NCI-H446 (cell line): ENCODE data around the gene CMTM7.

Experiments
- DNase-seq, 2 experiments: peaks; one replicate each; lab custom pipeline; 2025; lab: John Stamatoyannopoulos, UW

The CMTM7 gene

GRCh38 chr3:32391643-32392535 is at the start of gene CMTM7:
CMTM7 (plus strand) TSS chr3:32391853; CDS start chr3:32391907, 54 bp downstream.
- DNase-seq = peak in 1 of 2 experiments; percentile 1

- DNase-seq = no peak
Measured at GRCh38 chr3:32347343-32348125, 44.1 kb upstream of the CMTM7 start.

DNA sequence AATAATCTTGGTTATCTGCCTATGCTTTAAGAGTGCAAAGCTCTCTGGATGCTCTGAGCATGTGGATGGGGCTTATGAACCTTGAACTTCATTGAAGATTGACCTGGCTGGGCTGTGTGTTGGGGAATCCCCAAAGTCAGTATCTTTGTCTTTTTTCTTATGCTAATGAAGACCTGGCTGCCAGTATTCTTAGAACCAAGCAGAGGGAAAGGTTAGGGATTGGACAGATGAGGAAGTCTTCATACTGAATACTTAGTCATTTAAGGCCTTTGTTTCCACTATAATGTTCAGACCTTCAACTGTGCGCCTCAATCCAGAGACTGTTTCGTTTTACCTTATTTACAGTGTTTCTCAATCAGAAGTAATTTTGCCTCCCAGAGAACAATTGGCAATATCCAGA is 42.5 kb upstream of the CMTM7 start:
- no peak for DNase-seq

- no peak for DNase-seq
Measured at GRCh38 chr3:32352563-32352962, 39.1 kb upstream of the CMTM7 start.

DNA sequence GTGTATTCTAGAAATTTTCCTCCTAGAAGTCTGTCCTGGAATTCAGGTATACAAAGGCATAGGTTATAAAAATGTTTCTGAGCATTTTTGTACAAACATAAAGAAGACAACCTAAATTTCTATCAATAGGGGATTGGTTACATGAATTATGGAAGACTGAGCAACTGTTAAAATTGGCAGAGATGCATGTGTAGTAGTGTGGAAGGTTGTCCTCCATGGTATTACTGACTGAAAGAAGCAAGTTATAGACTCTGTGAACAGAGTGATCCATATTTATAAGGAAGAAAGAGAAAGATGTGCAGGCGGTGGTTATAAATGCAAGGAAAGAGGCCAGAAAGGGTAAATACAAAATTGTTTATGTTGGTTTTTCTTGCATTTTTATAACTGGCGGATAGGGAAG is 38.3 kb upstream of the CMTM7 start:
- no peak for DNase-seq

- no peak for DNase-seq
Measured at GRCh38 chr3:32354362-32354778, 37.3 kb upstream of the CMTM7 start.

DNA sequence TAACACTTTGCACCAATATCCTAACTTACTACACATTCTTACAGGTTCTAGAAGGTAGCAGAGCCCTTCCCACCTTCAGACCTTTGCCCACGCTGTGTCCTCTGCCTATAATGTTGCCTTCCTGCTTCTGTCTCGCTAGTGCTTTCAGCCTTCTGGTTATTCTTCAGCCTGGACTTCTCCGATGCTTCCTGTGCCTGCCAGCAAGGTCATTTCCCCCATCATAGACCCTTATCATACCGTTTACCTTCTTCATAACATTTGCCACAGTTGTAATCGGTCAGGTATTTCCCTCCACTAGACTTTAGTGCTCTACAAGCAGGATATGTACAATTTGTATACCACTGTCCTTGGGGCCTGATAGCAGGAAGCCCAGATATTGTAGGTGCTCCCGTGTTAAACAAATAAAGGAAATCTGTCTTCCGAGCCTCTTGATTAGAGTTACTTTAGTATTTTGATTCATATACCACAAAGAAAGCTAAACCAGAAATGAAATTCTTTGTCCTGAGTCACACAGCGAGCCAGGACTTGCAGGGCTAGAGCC is 35.8 kb upstream of the CMTM7 start:
- no peak for DNase-seq

DNA sequence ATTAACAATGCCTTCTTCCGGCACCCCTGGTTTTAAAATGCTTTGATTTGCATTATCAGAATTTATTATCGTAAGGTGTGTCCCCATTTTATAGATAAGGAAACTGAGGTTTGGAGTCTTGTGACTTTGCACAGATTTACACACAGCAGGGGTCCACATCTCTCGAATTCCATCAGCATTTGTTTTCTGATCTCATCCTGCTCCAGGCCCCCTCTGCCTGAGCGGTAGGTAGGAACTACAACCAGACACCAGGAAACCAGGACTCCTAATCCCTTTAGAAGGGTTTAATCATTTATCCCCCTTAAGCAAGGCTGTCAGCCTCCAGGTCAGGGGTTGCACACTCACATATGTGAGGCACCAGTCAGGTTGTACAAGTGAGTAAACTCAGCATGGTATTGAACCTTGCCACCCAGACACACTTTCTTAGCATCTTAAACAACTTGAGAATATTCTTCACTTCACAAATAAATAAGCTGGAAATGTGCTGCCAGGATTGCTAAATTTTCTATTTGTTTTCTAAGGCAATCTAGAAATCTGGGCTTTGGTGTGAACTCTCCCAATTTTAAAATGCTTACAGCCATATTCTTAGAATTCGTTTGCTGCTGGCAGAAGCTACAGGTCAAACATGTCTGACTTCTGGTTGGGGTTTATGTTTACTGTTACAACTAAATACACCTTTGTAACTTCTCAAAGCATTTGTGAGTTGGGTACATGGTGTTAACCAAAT is 31.7 kb upstream of the CMTM7 start:
- DNase-seq = no peak

DNA sequence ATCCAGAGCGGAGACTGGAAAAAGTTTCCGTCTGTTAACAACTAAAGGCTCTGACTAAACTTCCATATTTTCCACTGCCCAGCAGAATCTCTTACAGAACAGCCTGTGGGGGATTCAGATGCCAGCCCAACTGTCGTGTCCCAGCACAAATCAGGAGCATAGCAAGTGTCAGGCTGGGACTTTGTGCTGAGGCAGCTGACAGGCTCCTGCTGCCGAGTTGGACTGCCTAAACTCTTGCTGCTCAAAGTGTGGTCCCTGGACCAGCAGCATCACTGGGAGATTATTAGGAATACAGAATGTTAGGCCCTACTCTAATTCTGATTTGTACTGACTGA is 31.2 kb upstream of the CMTM7 start:
- no peak for DNase-seq

DNA sequence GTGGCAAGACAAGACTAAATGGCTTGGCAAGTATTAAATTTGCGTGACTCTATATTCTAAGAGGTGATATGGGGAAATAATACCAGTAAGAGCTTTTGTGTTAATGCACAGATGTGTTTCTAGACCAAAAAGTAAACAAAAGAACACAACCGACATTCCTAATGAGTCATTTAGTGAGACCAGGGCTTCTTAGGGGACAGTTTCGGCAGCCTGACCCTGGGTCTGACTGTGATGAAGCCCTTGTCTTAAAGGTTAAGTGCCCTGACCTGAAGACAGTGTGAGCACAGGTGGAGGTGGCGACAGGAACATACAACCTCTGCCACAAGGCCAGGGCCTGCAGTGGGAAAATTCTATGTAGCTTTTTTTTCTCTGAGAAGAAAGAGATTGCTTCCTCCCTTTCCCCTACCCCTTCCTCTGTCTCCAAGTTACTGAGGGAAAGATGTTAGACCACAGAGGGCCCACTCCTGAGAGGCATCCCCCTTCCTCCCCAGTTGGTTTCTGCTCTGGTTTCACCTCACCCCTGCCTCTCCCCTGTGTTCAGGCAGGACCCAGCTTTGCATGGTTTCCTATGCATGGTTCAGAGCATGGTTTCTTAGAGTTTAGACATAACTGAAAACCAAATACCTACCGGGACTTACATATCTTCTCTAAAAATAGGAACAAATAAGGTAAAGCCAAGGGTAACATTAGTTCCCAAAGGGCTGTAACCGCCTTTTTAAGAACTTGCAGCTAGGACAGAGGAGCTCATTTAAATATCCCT is 24.8 kb upstream of the CMTM7 start:
- DNase-seq = no peak

DNA sequence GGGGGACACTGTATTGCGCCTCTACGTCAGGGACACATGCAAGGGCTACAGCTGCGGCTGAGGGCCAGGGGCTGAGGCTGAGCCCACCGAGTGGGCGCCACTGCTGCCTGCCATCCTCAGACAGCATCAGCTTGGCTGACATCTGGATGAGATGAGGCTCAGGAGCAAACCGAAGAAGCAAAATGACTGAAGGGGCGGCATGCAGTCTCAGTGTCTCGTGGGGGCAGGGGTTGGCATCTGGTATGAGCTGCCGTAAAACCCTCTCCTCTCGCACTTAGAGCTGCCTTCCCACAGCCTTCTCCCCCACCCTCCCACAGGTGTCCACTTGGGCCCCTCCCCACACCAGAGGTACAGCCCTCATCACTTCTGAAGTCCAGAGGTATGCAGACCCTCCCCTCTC is 24.2 kb upstream of the CMTM7 start:
- no peak for DNase-seq

DNA sequence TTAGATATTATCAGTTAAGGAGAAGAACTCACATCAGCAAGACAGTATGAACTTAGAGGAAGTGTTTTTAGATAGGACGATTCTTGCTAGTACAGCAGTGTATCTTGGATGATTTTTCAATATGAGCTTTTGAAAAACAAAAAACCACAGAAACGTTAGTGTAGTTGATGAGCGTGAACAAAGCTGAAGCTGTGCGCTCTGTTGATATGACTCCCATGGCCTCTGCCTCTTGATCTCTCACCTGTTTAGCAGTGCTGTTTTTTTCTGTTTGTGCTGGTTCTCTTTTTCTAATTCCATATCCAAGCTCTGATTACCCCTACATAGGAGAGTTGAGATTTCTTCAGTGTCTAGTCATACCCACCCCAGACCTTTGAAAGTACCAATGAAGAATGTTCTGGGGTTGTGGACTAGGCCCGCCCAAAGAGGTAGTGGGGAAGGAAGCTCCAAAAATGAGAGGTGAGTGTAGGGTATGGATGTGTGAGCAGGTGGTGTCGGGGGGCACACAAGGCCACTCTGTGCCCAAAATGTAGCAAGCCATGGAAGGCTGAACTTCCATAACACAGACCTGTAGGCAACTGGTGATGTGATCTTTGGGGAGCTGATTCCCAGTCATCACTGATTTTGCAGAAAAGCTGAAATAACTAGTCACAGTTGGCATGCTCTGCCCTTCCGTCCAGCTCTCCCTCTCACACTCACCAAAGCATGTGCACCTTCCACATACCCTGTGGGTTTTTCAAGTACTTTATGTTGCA is 20.0 kb upstream of the CMTM7 start:
- DNase-seq = no peak

DNA sequence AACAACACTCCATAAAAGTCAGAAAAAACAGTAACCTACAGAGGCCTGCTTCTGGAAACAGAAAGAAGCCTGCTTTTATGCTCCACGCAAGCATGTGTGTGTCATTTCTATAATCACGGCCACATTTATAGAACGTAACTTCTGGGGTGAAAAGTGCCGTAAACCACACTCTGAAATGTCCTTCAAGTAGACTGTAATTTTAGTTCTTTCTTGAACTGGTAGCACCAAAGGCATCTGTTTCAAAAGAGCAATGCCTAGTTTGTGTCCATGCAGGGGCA is 19.5 kb upstream of the CMTM7 start:
- no peak for DNase-seq

DNA sequence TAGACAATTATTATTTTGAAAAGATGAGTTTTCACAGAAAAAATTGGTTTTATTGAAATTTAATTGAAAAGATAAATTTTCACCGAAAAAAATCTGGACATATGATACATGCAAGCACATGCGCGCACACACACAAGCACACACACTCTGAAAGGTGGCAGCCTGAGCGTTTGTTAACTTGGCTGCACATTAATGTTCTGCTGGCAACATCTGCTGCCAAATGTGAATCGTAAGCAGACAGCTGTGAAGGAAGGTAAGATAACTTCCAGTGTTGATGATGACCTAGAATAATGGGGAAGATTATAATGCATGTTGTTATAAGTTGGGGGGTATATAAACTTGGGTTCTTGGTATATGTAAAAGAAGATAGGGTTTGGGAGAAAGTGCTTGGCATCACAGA is 18.4 kb upstream of the CMTM7 start:
- DNase-seq = no peak

DNA sequence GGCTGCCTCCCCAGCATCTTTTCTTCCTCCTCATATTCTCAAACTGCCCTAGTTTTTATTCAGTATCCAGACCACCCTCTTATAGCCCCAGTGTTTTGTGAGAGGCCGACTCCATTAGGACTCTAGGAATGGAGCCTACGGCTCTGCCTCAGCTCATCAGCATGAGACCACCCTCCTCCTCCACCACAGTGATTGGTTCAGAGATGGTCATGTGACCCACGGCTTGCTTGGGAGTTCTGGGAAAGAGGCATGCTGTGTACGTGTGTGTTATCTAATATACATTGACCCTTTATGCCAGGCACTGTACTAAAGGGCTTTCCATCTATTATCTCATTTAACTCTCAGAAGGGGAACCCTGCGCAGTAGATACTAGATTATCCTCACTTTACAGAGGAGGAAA is 17.8 kb upstream of the CMTM7 start:
- no peak for DNase-seq

- peak; percentile 5 to 51 for DNase-seq
Measured at GRCh38 chr3:32374788-32375595, 16.7 kb upstream of the CMTM7 start.

GRCh38 chr3:32375596-32375930 is 16.1 kb upstream of the CMTM7 start:
- no peak for DNase-seq

DNA sequence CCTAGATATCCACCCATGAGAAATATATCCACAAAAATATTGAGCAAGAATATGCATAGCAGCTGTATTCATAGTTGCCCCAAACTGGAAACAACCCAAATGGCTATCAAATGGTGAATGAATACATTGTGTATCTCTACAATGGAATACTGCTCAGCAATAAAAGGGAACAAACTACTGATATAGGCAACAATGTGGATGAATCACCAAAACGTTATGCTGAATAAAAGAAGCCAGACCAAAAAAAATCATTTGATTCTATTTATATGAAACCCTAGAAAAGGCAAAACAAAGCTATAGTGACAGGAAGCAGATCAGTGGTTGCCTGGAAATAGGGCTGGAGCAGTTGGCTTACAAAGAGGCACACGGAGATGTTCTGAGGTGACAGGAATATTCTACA is 15.5 kb upstream of the CMTM7 start:
- DNase-seq = no peak

DNA sequence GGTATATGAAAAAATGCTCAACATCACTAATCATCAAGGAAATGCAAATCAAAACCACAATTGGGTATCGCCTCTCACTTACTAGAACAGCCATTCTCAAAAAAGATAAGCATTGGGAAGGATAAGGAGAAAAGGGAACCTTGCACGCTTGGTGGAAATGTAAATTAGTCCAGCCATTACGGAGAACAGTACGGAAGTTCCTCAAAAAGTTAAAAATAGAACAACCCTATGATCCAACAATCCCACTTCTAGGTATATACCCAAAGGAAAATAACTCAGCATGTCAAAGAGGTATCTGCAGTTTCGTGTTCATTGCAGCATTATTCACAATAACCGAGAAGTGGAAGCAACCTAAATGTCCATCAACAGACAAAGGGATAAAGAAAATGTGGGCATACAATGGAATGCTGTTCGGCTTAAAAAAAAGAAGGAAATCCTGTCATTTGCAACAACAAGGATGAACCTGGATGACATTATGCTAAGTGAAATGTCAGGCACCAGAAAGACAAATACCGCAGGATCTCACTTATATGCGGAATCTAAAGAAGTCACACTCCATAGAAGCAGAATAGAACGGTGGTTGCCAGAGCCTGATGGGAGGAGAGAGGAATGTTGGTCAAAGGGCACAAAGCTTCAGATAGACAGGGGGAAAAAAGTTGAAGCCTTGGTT is 11.7 kb upstream of the CMTM7 start:
- no peak for DNase-seq

DNA sequence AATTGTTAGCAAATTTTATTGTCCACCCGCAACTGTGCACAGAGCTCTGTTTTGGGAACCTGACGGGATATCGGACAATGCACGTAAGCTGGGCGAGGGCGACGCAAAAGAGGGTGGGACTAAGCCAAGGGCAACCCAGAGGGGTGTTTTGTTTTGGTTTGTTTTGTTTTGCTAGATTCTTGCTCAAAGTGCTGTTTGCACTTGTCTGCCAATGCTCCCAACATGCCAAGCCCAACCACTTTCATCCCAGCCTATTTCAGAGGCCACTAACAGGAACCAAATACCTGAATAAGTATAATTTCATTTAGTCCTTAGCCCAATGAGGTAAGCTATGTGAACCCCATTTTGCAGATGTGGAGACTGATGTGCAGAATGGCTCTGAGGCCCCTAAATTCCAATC is 9.7 kb upstream of the CMTM7 start:
- DNase-seq = no peak
